IPS-20b (cell line): Measurements from ENCODE around the gene RAB6D.
"Not testable (repeated sequence)": the region's sequence is repeated elsewhere in the genome, so short reads cannot be mapped to it uniquely, and the experiment has no call there.

ENCODE experiments used
- H3K27ac ChIP-seq: one replicate; pipeline ENCODE4 v1.5.1; 2013; ENCODE audit warnings: low read length
- H3K27me3 ChIP-seq: 2 replicates; pipeline ENCODE4 v1.6.1; 2013; ENCODE audit warnings: mild to moderate bottlenecking, low read length, inconsistent platforms; ENCODE audit not compliant: insufficient read depth
- H3K36me3 ChIP-seq: 2 replicates; pipeline ENCODE4 v1.6.1; 2013; ENCODE audit warnings: low read depth, mild to moderate bottlenecking, inconsistent platforms, low read length, moderate library complexity; ENCODE audit not compliant: insufficient read depth
- H3K4me1 ChIP-seq: 2 replicates; pipeline ENCODE4 v1.6.1; 2013; ENCODE audit warnings: mild to moderate bottlenecking, control low read depth, inconsistent platforms, low read length, moderate library complexity; ENCODE audit not compliant: insufficient read depth
- H3K4me3 ChIP-seq: 2 replicates; pipeline ENCODE4 v1.5.1; 2013; ENCODE audit warnings: mild to moderate bottlenecking, low read length, inconsistent platforms
- H3K9ac ChIP-seq: 2 replicates; pipeline ENCODE4 v1.6.1; 2013; ENCODE audit warnings: low read depth, mild to moderate bottlenecking, inconsistent platforms, low read length, moderate library complexity
- H3K9me3 ChIP-seq: 2 replicates; pipeline ENCODE4 v1.6.1; 2013; ENCODE audit warnings: mild to moderate bottlenecking, low read depth, low read length, inconsistent platforms; ENCODE audit not compliant: insufficient read depth

Gene RAB6D

GRCh38 chr2:131363703-131364186 lies at the start of gene RAB6D:
Gene RAB6D (minus strand): TSS chr2:131364168. CDS start chr2:131363720, 448 bp downstream.
- H3K4me3 ChIP-seq: peak within 1 kb of the TSS; percentile 59; the same call in 1 of the 2 replicates
- H3K27ac ChIP-seq, H3K9ac ChIP-seq, H3K9me3 ChIP-seq, H3K36me3 ChIP-seq, H3K4me1 ChIP-seq: not testable (repeated sequence)
- peaks cover 41% of the 10 kb centered on the region for H3K27me3 ChIP-seq

GRCh38 chr2:131413148-131413747 lies 49.3 kb upstream of the RAB6D start:
- H3K4me1 ChIP-seq: no peaks in the 10 kb centered on the region
- no peak overlapping the region for H3K27ac ChIP-seq
- no peaks in the 10 kb centered on the region for H3K9me3 ChIP-seq
- H3K27me3 ChIP-seq: no peaks in the 10 kb centered on the region
- H3K36me3 ChIP-seq: no peaks in the 10 kb centered on the region
- no peak overlapping the region for H3K9ac ChIP-seq
- no peak overlapping the region for H3K4me3 ChIP-seq

- Histone ChIP-seq H3K36me3 (no peaks in the 10 kb centered on the region), H3K27ac (no peak overlapping the region), H3K27me3 (no peaks in the 10 kb centered on the region), H3K4me1 (no peaks in the 10 kb centered on the region), H3K9me3 (no peaks in the 10 kb centered on the region), H3K9ac (no peak overlapping the region), H3K4me3 (no peak overlapping the region)
Measured at GRCh38 chr2:131410173-131410572, 46.2 kb upstream of the RAB6D start.

- no peak overlapping the region for H3K27ac ChIP-seq
- no peak overlapping the region for H3K4me3 ChIP-seq
- no peaks in the 10 kb centered on the region for H3K4me1 ChIP-seq
- no peak overlapping the region for H3K9ac ChIP-seq
- H3K9me3 ChIP-seq: no peaks in the 10 kb centered on the region
- H3K27me3 ChIP-seq: no peaks in the 10 kb centered on the region
- no peaks in the 10 kb centered on the region for H3K36me3 ChIP-seq
Measured at GRCh38 chr2:131408778-131409177, 44.8 kb upstream of the RAB6D start.

GRCh38 chr2:131408207-131408606 lies 44.2 kb upstream of the RAB6D start:
- H3K4me3 ChIP-seq: no peak overlapping the region
- no peaks in the 10 kb centered on the region for H3K27me3 ChIP-seq
- no peak overlapping the region for H3K9ac ChIP-seq
- no peaks in the 10 kb centered on the region for H3K9me3 ChIP-seq
- no peak overlapping the region for H3K27ac ChIP-seq
- no peaks in the 10 kb centered on the region for H3K4me1 ChIP-seq
- no peaks in the 10 kb centered on the region for H3K36me3 ChIP-seq

GRCh38 chr2:131404753-131405152 lies 40.8 kb upstream of the RAB6D start:
- Histone ChIP-seq H3K27me3 (no peaks in the 10 kb centered on the region), H3K4me1 (no peaks in the 10 kb centered on the region), H3K9me3 (no peaks in the 10 kb centered on the region), H3K9ac (no peak overlapping the region), H3K4me3 (no peak overlapping the region), H3K36me3 (no peaks in the 10 kb centered on the region), H3K27ac (no peak overlapping the region)

- no peaks in the 10 kb centered on the region for H3K4me1 ChIP-seq
- H3K9me3 ChIP-seq: no peaks in the 10 kb centered on the region
- H3K9ac ChIP-seq: no peak overlapping the region
- no peak overlapping the region for H3K4me3 ChIP-seq
- no peaks in the 10 kb centered on the region for H3K36me3 ChIP-seq
- H3K27ac ChIP-seq: no peak overlapping the region
- no peaks in the 10 kb centered on the region for H3K27me3 ChIP-seq
Measured at GRCh38 chr2:131402320-131403039, 38.5 kb upstream of the RAB6D start.

- Histone ChIP-seq H3K27me3 (peaks cover 8% of the 10 kb centered on the region; the same call in 1 of the 2 replicates), H3K4me3 (no peak overlapping the region), H3K9me3 (no peaks in the 10 kb centered on the region), H3K27ac (no peak overlapping the region), H3K36me3 (no peaks in the 10 kb centered on the region), H3K4me1 (no peaks in the 10 kb centered on the region), H3K9ac (no peak overlapping the region)
Measured at GRCh38 chr2:131400849-131401248, 36.9 kb upstream of the RAB6D start.

GRCh38 chr2:131400441-131400840 lies 36.5 kb upstream of the RAB6D start:
- H3K36me3 ChIP-seq, H3K27ac ChIP-seq, H3K4me1 ChIP-seq, H3K9ac ChIP-seq, H3K9me3 ChIP-seq, H3K4me3 ChIP-seq: not testable (repeated sequence)
- peaks cover 12% of the 10 kb centered on the region; the same call in 1 of the 2 replicates for H3K27me3 ChIP-seq

- not testable (repeated sequence) for H3K4me1 ChIP-seq, H3K4me3 ChIP-seq, H3K36me3 ChIP-seq, H3K9me3 ChIP-seq, H3K27ac ChIP-seq, H3K9ac ChIP-seq
- peaks cover 29% of the 10 kb centered on the region for H3K27me3 ChIP-seq
Measured at GRCh38 chr2:131396209-131396608, 32.2 kb upstream of the RAB6D start.

GRCh38 chr2:131395024-131395645 lies 31.2 kb upstream of the RAB6D start:
- H3K4me1 ChIP-seq, H3K27ac ChIP-seq, H3K9ac ChIP-seq: not testable (repeated sequence)

More at GRCh38 chr2:131395024-131395645, 31.2 kb upstream of the RAB6D start:
- H3K36me3 ChIP-seq, H3K9me3 ChIP-seq: not testable (repeated sequence)
- Histone ChIP-seq H3K27me3 (peaks cover 29% of the 10 kb centered on the region), H3K4me3 (peak overlapping the region; percentile 63)
